Measurements from ENCODE around the gene NOLC1. TPM values are rescaled to one million over a fixed set of nuclear protein-coding genes. Genes with fewer than 3 reads are reported as not detected.

The NOLC1 gene
- total and polyA plus RNA-seq, 2 experiments from 2014 or later: 30.7 to 43.4 TPM

DNA sequence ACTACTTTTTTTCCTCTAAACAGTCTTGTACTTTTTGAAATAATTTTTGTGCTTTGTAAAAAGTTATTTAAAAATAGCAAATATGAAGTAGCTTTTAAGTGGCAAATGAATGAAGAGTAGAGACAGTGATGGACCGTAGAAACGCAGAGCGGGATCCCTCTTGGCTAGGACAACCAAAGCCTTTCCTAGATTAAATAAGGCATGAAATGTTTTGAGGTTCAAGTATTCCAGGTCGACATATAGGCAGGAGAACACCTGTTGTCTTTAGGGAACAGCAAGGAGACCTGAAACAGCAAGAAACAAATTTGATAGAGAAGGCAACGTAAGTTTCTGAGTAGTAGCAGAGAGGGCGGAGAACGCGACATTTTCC, 20.0 kb upstream of the NOLC1 start:
- no peak for DNase-seq
- no peaks in the 10 kb centered on the region for H3K36me3 ChIP-seq (ENCODE audit: low read depth)
- peak overlapping the region; percentile 92 for H3K4me3 ChIP-seq
- peaks cover 43% of the 10 kb centered on the region for H3K79me2 ChIP-seq (ENCODE audit: insufficient read depth)
- peaks cover 28% of the 10 kb centered on the region for H3K4me1 ChIP-seq (ENCODE audit: insufficient read depth)
- H4K20me1 ChIP-seq (ENCODE audit: insufficient read depth): peaks cover 14% of the 10 kb centered on the region; the same call in 1 of the 2 replicates
- H3K4me2 ChIP-seq (ENCODE audit: unreplicated experiment): peak overlapping the region; percentile 85
- H3K27me3 ChIP-seq (replicated peaks; ENCODE audit: insufficient read depth): no peaks in the 10 kb centered on the region
- WGBS, 2 experiments (ENCODE audit: low coverage in 1 of 2, low lambda C conversion rate in 2 of 2, missing lambda C conversion rate in 2 of 2): 31 to 33% methylated on average over 8 of the region's 8 CpGs
- no peaks in the 10 kb centered on the region for H3K9me3 ChIP-seq (ENCODE audit: low read depth)
- H3K27ac ChIP-seq: peak overlapping the region; percentile 51
- in situ Hi-C loops (cut with MboI): no loop called here
- peak overlapping the region; percentile 86 for H2AFZ ChIP-seq
- peak overlapping the region; percentile 27 for H3K9ac ChIP-seq
- TF ChIP-seq EZH2phosphoT487 (IDR thresholded peaks at IDR 0.05; ENCODE audit: insufficient read depth, low read depth): no peak
- no peak for TF ChIP-seq EZH2 (IDR thresholded peaks at IDR 0.05; ENCODE audit: insufficient read depth, poor library complexity, severe bottlenecking)
- no peaks in the 10 kb centered on the region for H3K9me2 ChIP-seq (ENCODE audit: insufficient read depth)
- H3F3A ChIP-seq (ENCODE audit: insufficient read depth): peaks cover 27% of the 10 kb centered on the region

DNA sequence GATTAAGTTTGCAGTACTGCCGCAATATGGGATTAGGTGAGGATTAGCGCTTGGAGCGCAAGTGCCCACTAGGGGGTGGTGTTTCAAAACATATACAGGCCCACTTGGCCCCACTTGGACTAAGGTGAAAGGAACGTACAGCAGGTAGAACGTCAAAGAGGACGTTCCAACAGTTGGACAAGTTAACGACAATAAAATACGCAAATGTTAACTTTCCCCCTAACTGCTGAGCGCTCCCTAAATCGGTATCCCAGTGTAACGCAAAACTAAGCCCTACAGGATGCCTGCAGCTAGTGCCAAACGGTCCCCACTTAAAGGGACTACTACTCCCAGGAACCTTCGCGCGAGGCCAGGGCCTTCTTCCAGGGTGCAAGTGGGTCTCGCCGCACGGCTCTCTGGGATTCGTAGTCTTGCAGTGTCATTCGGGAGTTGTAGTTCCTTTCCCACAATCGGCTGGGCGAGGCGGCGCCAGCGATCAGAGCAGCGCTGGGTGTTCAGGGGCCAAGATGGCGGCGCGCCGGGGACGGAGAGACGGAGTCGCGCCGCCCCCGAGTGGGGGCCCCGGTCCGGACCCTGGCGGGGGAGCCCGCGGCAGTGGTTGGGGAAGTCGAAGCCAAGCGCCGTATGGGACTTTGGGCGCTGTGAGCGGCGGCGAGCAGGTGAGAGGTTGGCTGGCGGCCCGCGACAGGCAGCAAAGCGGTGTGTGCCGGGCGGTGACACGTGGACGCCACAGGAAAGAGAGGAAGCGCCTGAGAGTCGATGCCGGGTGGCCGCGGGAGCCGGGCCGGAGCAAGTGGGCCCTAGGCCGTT, 19.4 kb upstream of the NOLC1 start, which contains the start of gene PPRC1:
TSS of gene PPRC1 (plus strand) at position 478 of the 810 bp plus-strand sequence. CDS start at position 507, 29 bp downstream.
- H3K4me3 ChIP-seq: peak within 1 kb of the TSS; percentile 92
- peaks cover 49% of the 10 kb centered on the region for H3K79me2 ChIP-seq (ENCODE audit: insufficient read depth)
- TF ChIP-seq EZH2phosphoT487 (IDR thresholded peaks at IDR 0.05; ENCODE audit: insufficient read depth, low read depth): no peak
- no peak for TF ChIP-seq EZH2 (IDR thresholded peaks at IDR 0.05; ENCODE audit: insufficient read depth, poor library complexity, severe bottlenecking)
- no peaks in the 10 kb centered on the region for H3K9me2 ChIP-seq (ENCODE audit: insufficient read depth)
- WGBS, 2 experiments (ENCODE audit: low coverage in 1 of 2, low lambda C conversion rate in 2 of 2, missing lambda C conversion rate in 2 of 2): 1% methylated on average over 52 to 64 of the region's 64 CpGs
- H3K27ac ChIP-seq: peak within 1 kb of the TSS; percentile 89
- in situ Hi-C loops (cut with MboI): no loop called here
- peak; percentile 100 for DNase-seq
- peaks cover 14% of the 10 kb centered on the region; the same call in 1 of the 2 replicates for H4K20me1 ChIP-seq (ENCODE audit: insufficient read depth)
- H3K9me3 ChIP-seq (ENCODE audit: low read depth): no peaks in the 10 kb centered on the region
- H3K4me1 ChIP-seq (ENCODE audit: insufficient read depth): peaks cover 25% of the 10 kb centered on the region
- peak within 1 kb of the TSS; percentile 86 for H2AFZ ChIP-seq
- H3K9ac ChIP-seq: peak within 1 kb of the TSS; percentile 96
- peaks cover 25% of the 10 kb centered on the region for H3F3A ChIP-seq (ENCODE audit: insufficient read depth)
- H3K4me2 ChIP-seq (ENCODE audit: unreplicated experiment): peak within 1 kb of the TSS; percentile 88
- H3K36me3 ChIP-seq (ENCODE audit: low read depth): no peaks in the 10 kb centered on the region
- H3K27me3 ChIP-seq (replicated peaks; ENCODE audit: insufficient read depth): no peaks in the 10 kb centered on the region

DNA sequence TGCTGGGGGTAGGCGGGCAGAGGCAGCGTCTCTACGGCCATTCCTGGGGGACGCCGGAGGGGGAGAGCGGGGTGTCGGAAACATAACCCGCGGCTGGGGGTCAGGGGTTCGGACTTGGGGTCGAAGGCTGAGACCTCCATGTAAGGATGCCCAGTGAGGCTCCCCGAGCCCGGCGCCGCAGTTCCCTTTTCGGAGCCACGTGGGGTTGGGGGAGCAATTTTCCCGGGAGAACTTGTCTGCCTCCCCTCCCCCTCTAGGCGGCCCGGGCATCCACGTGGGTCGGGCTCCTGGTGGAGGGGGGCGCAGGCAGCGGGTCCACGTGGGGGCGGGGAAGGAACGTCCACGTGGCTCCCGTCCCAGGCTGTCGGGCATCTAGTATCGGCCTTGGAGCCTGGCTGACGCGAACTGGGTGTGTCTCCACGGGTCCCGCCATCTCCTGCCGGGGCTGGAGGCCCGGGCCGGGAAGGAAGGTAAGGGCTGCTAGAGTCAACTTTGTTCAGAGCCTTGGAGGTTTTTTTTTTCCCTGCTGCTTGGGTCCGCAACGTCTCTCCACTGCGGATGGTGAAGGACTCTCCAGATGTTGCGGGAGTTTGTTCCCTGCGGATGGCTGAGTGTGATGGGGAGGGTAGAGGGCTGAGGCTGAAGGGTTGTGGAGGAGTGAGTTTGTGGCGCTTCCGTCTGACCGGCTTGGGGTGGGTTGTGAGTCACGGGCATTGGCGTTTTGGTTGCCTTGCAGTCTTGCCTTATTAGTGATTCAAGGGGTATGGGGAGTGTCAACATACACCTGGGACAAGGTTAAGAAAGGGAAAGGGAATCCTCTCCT, 18.6 kb upstream of the NOLC1 start:
- peak overlapping the region; percentile 86; the same call in 1 of the 2 replicates for H2AFZ ChIP-seq
- no peaks in the 10 kb centered on the region for H3K27me3 ChIP-seq (replicated peaks; ENCODE audit: insufficient read depth)
- peaks cover 25% of the 10 kb centered on the region for H3F3A ChIP-seq (ENCODE audit: insufficient read depth)
- peaks cover 14% of the 10 kb centered on the region; the same call in 1 of the 2 replicates for H4K20me1 ChIP-seq (ENCODE audit: insufficient read depth)
- H3K9me3 ChIP-seq (ENCODE audit: low read depth): no peaks in the 10 kb centered on the region
- H3K4me1 ChIP-seq (ENCODE audit: insufficient read depth): peaks cover 20% of the 10 kb centered on the region
- peak overlapping the region; percentile 96 for H3K9ac ChIP-seq
- peak overlapping the region; percentile 92 for H3K4me3 ChIP-seq
- H3K36me3 ChIP-seq (ENCODE audit: low read depth): peaks cover 7% of the 10 kb centered on the region; the same call in 1 of the 2 replicates
- TF ChIP-seq EZH2phosphoT487 (IDR thresholded peaks at IDR 0.05; ENCODE audit: insufficient read depth, low read depth) (no peak), EZH2 (IDR thresholded peaks at IDR 0.05; ENCODE audit: insufficient read depth, poor library complexity, severe bottlenecking) (no peak)
- in situ Hi-C loops (cut with MboI): no loop called here
- peak; percentile 88 for DNase-seq
- 0 to 1% methylated on average over 26 to 39 of the region's 48 CpGs for WGBS, 2 experiments (ENCODE audit: low coverage in 1 of 2, low lambda C conversion rate in 2 of 2, missing lambda C conversion rate in 2 of 2)
- H3K4me2 ChIP-seq (ENCODE audit: unreplicated experiment): peak overlapping the region; percentile 88
- H3K9me2 ChIP-seq (ENCODE audit: insufficient read depth): no peaks in the 10 kb centered on the region
- peaks cover 58% of the 10 kb centered on the region for H3K79me2 ChIP-seq (ENCODE audit: insufficient read depth)
- H3K27ac ChIP-seq: peak overlapping the region; percentile 89

DNA sequence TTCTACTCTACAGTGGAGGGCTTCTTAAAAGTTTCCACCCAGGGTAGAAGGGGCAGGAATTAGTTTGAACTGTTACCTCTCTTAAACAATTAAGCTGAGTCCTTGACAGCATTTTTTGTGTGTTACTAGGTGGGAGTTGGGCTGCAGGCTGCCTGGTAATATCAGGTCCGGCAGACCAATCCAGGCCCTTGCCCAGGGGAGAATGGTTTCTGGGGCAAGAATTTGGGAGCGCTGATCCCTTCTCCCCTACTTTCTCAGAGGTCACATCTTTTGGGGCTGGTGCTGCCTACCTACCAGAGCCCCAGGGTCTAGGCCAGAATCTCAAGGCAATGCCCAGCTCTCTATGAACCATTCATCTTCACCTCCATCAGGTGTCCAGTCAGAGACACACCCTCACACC, 17.8 kb upstream of the NOLC1 start:
- peaks cover 14% of the 10 kb centered on the region; the same call in 1 of the 2 replicates for H4K20me1 ChIP-seq (ENCODE audit: insufficient read depth)
- DNase-seq: no peak

More for the DNA sequence above, 17.8 kb upstream of the NOLC1 start:
- no peaks in the 10 kb centered on the region for H3K9me2 ChIP-seq (ENCODE audit: insufficient read depth)
- H3K4me1 ChIP-seq (ENCODE audit: insufficient read depth): peaks cover 20% of the 10 kb centered on the region
- peak overlapping the region; percentile 96 for H3K9ac ChIP-seq
- H3K36me3 ChIP-seq (ENCODE audit: low read depth): peaks cover 12% of the 10 kb centered on the region; the same call in 1 of the 2 replicates
- H3K27me3 ChIP-seq (replicated peaks; ENCODE audit: insufficient read depth): no peaks in the 10 kb centered on the region
- H2AFZ ChIP-seq: no peak overlapping the region
- peaks cover 25% of the 10 kb centered on the region for H3F3A ChIP-seq (ENCODE audit: insufficient read depth)
- peak overlapping the region; percentile 89 for H3K27ac ChIP-seq
- WGBS, 2 experiments (ENCODE audit: low coverage in 1 of 2, low lambda C conversion rate in 2 of 2, missing lambda C conversion rate in 2 of 2): 21 to 24% methylated on average over 2 of the region's 2 CpGs
- in situ Hi-C loops (cut with MboI): no loop called here
- H3K79me2 ChIP-seq (ENCODE audit: insufficient read depth): peaks cover 66% of the 10 kb centered on the region
- peak overlapping the region; percentile 88 for H3K4me2 ChIP-seq (ENCODE audit: unreplicated experiment)
- TF ChIP-seq EZH2 (IDR thresholded peaks at IDR 0.05; ENCODE audit: insufficient read depth, poor library complexity, severe bottlenecking): no peak
- no peaks in the 10 kb centered on the region for H3K9me3 ChIP-seq (ENCODE audit: low read depth)
- peak overlapping the region; percentile 92 for H3K4me3 ChIP-seq
